GM11168 (cell line): ENCODE results near the gene BAX.

ENCODE experiments used
- in situ Hi-C: fragments of 300-500 bp; cut with MboI; formaldehyde crosslinking; loops from one replicate; pipeline ENCODE4 v1.12.0; 2022; ENCODE audit warnings: low sequenced_read_pairs; ENCODE audit not compliant: unreplicated experiment

BAX gene

DNA sequence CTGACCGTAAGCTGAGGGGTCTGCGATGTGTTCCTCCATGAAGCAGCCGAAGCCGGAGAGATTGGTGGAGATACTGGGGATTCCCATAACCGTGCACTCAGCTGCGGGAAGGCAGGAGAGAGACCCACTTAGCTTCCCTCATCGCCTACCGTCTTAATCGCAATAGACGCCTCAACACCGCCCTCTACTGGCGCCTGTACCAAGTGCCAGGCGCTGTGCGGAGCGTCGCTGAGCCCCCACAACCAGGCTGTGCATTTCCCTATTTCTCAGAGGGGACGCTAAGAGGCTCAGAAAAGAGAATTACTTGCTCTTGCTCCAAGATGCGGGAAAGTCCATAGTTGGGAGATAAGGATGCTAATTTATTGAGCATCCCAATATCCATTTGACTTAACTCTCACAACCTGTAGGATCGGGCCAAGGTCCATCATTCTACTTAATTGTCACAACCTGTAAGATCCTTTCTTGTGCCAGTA, 16.3 kb downstream of the BAX start:
- in situ Hi-C loops, result no loop called here

DNA sequence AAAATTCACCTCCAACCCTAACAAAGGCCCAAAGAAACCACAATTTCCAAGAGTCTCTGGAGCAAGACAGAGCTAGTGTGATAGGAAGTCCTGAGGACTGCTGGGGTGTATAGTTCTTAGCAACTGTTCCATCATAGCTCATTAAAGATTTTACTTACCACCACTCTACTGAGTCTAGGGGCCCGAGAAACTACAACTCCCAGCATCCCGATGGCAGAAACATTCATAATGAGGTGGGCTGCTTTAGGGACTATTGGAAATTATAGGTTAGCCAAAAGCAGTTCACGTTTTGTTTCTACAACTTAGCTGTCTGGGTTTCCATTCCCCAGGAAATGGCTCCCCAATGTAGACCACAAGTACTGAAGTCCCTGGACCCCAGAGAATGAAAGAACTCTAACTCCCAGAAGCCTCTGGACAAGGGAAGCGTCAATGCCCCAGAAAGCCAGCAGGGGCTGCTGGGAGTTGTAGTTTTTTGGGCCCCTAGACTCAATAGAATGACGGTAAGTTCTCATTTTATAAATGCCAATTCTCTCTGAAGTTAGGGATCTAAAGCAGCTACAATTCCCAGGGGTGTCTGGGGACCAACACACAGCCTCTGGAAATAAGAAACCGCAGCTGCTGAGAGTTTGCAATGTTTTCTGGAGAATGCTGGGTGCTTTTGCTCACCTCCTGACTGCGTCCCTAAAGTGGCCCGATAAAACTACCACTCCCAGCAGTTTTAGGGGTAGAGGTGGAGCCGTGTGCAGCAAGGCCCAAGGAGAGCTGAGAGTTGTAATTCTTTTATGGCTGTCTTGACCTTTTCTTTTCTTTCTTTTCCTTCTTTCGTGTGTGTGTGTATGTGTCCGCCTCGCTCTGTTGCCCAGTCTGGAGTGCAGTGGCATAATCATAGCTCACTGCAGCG, 21.5 kb downstream of the BAX start:
- in situ Hi-C loops, result no loop called here

DNA sequence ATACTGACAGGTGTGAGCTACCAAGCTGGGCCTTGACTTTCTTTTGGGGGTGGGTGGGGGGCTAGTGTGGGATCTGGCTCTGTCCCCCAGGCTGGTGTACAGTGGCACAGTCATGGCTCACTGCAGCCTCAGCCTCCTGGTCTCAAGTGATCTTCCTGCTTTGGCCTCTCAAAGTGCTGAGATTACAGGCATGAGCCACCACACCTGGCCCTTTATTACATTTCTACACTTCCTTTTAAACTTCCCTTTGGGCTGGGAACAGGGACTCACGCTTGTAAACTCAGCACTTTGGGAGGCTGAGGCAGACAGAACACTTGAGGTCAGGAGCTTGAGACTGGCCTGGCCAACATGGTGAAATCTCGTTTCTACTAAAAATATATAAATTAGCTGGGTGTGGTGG, 22.4 kb downstream of the BAX start:
- in situ Hi-C loops, result no loop called here

DNA sequence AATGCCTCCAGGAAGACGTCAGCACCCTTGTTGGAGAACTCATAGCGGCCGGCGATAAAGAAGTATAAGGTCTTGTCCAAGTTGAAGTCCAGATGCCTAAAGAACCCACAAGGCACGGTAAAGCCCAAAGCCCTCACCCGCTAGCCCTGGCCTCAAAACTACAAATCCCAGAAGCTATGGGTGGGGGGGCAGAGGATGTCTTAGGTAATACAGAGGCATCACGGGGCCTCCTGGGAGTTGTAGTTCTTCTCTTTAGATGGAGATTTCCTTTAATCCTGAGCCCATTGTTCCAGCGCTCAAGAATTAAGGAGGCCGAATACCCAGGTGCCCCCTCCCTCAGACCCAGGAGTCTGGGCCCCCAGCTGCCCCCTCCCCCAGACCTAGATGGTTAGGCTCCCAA, 27.6 kb downstream of the BAX start:
- in situ Hi-C loops, result no loop called here

DNA sequence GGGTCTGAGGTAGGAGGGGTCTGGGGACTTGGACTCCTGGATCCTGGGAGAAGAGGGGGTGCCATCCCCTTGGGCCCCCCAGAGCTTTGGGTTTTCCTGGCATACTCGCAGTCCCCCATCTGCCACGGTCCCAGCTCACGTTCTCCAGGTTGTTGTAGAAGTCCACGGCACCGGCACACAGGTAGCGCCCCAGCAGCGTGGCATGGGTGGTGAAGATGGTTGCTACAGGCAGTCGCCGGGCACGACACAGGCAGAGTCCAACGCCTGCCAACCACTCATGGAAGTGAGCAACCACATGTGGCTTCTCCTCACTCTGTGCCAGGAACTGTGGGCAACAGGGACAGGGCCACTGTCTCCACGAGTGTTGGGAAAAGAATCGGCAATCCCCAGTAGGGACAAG, 31.0 kb downstream of the BAX start:
- in situ Hi-C loops, result no loop called here

DNA sequence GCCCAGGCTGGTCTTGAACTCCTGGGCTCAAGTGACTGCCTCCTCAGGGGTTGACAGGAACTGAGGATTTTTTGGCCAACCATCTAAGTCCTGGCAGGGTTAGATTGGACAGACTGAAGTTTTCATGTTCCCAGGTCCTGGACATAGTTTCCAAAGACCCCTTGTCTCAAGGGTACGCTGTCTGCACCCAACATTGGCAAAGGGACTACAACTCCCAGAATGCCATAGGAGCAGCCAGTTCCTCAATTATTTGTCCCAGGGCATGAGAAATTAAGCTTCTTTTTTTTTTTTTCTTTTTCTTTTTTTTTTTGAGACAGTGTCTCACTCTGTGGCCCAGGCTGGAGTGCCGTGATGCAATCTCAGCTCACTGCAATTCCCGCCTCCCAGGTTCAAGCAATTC, 31.5 kb downstream of the BAX start:
- in situ Hi-C loops, result no loop called here

DNA sequence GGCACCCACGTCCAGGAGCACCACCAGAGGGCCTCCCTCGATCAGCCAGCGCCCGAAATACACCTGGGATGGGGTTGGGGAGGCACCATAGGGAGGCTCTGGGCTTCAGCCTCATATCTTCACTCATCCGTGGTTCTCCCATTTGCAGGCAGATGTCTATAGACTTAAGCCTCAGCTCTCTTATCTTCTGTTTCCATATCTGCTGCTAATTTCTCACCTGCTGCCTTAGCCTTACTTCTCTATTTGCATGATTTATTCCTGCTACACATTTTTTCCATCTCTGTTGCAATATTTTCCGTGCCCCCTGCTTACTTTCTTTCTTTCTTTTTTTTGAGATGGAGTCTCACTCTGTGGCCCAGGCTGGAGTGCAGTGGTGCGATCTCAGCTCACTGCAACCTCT, 32.6 kb downstream of the BAX start:
- in situ Hi-C loops, result no loop called here

DNA sequence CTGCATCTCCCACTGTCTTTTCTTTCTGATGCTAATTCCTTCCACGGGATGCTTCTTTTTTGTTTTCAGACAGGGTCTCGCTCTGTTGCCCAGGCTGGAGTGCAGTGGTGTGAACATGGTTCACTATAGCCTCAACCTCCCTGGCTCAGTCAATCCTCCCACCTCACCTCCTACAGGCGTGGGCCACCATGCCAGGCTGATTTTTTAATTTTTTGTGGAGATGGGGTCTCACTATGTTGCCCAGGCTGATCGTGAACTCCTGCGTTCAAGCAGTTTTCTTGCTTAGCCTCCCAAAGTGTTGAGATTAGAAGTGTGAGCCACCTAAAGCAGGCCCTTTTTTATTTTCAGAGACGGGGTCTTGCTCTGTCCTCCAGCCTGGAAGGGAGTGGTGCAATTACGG, 33.6 kb downstream of the BAX start:
- in situ Hi-C loops, result no loop called here

DNA sequence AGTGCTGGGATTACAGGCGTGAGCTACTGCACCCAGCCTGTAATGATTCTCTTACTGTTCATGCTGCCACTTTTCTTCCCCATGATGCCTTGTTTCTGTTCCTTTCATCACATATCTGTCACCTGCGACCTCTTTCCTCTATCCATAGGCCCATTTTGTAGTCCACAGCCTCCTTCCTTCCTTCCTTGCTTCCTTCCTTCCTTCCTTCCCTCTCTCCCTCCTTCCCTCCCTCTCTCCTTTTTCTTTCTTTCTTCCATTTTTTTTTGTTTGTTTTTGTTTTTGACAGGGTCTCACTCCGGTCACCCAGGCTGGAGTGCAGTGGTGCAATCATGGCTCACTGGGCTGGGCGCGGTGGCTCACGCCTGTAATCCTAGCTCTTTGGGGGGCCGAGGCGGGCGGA, 34.2 kb downstream of the BAX start:
- in situ Hi-C loops, result no loop called here

DNA sequence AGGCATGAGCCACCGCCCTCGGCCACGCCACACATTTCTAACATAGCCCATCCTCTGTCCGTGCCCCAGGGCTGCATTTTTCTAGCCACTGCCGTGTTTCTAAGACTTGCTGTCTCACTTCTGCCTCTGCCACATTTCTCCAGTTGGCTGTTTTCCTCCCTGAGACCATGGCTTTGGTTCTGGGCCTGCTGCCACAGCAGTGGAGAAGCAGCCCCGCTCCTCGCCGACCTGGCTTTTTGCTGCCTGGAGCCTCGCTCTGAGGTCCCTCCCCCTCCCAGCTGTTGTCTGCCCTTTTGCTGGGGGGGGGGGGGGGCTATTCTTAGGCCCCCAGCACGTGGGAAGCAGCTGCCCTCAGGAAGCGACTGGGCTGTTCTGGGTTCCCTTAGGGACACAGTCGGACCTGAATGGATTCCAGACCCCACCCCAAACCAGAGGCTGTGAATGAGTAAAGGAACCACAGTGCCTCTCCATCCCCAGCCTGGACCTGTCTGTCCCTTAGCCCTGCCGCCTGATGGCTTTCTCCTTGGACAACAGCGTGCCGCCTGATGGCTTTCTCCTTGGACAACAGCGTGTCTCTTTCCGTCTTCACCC, 35.1 kb downstream of the BAX start:
- in situ Hi-C loops, result no loop called here

DNA sequence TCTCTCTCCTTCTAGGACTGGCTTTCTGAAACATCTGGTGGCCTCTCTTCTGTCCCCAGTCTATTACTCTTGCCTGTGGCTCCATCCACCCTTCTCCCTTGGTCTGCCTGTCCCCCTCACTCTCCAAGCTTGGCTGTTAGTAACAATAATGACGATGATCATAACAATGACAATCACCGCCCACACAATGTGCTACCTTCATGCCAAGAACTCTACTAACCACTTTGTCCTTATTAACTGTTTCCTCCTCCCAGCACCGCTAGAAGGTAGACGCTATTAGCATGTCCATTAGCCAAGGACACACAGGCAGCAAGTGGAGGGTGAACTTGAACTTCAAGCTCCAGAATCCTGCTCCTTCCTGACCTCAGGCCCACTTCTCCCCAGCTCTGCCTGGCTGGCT, 35.7 kb downstream of the BAX start:
- in situ Hi-C loops, result no loop called here

DNA sequence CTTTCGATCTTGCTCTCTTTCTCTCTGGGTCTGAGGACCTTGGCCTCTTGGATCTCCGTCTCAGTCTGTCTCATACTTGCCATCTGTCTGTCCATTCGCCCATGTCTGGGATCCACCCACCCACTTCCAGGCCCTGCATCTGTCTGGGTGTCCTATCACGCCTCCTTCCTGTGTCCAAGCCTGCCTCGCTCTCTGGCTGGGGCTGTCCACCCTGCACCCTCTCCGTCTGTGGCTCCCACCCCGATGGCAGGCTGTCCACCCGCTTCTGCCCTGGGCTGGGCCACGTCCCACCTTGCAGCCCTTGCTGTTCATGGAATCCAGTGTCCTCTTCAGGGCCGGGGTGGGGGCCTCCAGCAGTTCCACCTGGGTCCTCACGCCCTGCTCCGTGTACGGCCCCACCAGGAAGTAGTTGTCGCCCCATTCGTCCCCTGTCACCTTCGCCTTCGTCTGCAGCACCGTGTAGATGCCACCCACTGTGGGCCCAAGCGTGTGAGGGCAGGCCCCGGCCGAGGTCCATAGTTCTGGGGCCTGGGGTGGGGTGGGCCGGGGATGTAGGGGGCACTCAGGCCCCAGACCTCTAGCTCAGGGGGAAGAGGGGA, 36.4 kb downstream of the BAX start:
- in situ Hi-C loops, result no loop called here

DNA sequence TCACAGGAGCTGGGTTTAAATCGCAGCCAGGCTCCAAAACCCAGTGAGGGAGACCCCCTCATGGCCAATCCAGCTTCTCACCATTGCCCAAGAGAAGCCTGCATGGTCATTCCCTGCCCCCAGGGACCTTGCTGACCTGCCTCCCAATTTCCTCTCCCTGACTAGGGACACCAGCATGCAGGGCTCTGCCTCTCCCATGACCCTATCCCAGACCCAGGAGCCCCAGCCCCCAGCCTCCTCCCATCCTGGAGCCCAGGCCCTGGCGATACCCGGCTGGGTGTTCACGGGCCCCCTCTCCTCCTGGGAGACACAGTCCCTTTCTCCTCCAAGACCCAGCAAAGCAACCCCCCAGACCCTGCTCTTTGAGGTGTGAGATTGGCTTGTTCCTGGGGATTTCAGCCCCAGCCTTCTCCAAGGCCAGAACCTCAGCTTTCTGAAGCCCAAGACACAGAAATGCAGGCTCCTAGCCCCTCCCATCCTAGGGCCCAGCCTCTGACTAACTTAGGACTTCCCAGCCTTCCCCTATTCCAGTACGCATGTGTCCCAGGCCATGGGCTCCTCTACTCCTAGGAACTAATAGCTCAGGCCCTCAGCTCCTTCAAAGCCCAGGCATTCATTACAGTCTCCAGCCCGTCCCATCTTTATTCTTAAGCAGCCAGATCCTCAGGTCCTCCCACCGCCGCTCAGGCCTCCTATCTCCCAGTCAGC, 37.4 kb downstream of the BAX start:
- in situ Hi-C loops, result no loop called here

DNA sequence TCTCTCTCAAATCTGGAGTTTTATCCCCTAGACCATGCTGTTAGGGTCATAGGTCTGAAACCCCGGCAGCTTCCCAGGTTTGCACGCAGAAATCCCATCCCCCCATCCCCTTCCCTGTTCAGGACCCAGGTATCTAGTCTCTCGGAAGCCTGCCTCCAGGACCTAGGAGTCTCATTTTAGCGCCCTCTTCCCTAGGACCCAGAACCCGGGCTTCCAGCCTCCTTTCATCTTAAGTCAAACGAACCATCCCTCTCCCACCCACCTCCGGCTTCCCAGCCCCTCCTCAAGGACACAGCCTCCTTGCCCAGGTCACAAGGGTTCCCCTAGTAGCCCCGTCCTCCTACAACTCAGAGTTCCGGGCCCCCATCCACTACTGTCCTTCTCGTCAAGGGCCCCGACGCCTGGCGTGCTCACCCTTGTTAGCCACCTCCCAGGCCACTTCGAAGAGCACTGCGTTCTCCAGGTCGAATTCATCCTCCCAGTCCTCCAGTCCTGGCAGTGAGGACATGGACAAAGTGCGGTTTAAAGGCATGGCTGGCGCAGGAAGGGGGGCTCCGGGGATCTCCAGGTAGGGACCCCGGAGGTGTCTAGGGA, 38.0 kb downstream of the BAX start:
- in situ Hi-C loops, result no loop called here

DNA sequence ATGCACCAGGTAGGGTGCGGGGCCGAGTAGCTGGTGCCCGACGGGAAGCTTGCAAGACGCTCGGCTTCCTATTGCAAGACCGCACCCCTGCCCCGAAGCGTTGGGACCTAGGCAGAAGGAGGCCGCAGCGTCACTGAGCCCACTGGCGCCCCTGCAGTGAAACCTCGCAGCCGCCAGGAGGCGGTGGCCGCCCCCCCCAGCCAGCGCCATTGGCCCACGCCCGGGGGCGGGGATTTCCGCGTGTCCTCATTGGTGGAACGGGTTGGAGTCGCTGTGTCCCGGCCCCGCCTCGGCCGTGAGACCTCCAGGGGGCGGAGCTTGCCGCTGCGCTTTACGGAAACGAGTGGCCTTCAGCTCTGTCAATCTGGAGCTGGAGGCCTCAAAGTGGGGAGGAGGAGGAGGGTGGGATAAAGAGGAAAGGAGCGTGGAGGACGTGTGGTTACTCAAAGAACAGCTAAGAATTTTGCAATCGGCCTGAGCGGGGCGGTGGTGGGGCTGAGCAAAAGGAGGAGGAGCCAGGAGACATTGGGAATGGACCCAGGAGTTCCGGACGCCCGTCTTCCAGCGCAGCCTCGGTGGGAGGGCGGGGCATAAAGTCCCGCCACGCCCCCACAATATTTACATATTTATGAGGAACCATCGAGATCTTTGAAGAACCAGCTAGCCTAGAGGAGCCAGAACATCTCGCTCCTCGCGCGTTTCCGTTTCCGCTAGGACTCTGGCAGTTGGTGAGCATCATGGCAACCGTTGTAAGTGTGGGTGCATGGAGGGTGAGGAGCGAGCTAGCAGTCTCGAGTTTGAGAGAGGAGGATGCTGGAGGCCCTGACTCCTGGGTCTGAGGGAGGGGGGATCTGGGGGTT, 38.7 kb downstream of the BAX start, which contains the start of the genes GYS1 and RUVBL2:
GYS1 (minus strand) TSS at position 135 of the 860 bp plus-strand sequence. CDS start 197 bp downstream, outside the sequence.
RUVBL2 (plus strand) TSS at position 713 of the 860 bp plus-strand sequence; CDS start at position 738, 25 bp downstream.
- in situ Hi-C loops, result no loop called here

DNA sequence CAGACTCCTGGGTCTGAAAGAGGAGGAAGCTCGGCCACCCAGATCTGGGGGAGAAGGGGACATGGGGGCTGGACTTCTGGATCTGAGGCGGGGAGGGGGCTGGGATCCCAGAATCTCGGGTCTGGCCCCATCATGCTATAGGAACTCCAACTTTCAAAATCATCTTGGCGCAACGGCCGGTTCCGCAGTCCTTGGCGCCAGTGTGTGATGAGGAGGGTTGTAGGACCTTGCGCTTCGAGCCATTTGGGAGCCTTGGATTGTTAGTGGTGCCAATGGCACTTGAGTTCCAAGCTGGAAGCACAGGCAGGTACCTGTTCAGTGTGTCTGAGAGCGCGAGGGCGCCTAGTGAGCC, 39.3 kb downstream of the BAX start:
- in situ Hi-C loops, result no loop called here

DNA sequence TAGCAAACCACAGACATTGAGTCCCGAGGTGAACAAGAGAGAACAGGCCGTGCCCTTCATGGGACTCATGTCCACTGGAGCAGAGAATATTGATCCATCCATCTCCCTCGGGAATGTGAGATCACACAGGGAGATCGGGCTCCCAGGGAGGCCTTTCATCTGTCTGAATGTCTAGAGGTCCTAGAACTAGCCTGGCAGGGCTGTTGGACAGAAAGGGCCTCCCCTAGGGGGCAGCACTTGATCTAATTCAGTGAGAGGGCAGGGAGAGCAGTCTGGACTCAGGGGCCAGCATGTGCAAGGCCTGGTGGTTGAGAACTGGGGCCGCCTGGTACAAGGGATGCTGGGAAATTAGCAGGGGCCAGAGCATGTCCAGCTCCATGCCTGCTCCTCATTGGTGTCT, 43.3 kb downstream of the BAX start:
- in situ Hi-C loops, result no loop called here

DNA sequence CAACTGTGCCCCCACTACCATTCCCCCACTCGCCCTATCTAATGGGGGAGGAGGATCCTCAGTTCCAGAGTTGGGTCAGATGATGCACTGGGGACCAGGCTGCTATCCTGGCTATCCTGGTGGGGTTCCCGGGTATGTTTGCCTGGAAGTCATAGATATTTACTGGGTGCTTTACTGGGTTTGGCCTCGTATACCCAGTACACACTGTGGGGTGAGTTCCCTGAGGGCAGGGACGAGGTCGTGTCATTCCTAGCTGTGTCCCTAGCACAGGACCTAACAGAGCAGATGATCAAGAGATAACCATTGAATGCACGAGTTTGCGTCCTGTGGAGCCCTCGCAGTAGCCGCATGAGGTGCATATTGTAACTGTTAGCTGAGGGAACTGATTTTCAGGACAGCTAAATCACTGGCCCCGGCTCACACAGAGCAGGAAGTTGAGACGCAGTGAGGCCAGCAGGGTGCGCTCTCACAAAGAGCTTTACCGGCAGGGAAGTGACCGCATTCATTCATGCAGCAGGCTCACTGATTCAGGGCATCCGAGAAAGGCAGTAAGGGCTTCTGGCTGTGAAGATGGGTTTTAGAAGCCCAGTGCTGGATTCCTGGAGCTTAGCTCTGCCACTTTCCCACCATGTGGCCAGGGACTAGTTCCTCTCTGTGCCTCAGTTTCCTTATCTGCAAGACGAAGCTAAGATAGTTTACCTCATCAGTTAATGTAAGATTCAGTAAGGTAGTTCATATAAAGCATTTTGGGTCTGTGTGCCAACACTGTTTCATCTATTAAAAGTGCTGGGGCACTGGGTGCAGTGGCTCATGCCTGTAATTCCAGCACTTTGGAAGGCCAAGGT, 45.0 kb downstream of the BAX start:
- in situ Hi-C loops, result no loop called here

DNA sequence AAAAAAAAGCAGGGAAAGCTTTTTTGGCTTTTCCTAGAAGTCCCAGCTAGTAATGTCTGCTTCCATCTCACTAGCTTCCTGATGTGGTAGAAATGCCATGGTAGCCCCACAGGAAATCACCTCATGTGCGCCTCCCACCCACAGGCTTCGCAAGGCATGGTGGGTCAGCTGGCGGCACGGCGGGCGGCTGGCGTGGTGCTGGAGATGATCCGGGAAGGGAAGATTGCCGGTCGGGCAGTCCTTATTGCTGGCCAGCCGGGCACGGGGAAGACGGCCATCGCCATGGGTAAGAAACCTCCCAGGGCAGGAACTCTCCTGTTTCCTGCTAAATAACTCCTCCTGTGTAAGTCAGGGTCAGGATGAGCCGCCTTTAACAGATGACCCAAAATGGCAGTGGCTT, 49.5 kb downstream of the BAX start:
- in situ Hi-C loops, result no loop called here
